HG03354 (cell line): ENCODE measurements around the gene ATF7IP2.
"Not testable (repeated sequence)": the region's sequence is repeated elsewhere in the genome, so short reads cannot be mapped to it uniquely, and the experiment has no call there.

Experiments
- ATAC-seq: cut with Tn5 transposase; IDR thresholded peaks from one replicate; pipeline ENCODE4 v1.9.1; 2021; ENCODE audit warnings: mild to moderate bottlenecking; ENCODE audit not compliant: unreplicated experiment, poor library complexity, severe bottlenecking

ATF7IP2 gene

DNA sequence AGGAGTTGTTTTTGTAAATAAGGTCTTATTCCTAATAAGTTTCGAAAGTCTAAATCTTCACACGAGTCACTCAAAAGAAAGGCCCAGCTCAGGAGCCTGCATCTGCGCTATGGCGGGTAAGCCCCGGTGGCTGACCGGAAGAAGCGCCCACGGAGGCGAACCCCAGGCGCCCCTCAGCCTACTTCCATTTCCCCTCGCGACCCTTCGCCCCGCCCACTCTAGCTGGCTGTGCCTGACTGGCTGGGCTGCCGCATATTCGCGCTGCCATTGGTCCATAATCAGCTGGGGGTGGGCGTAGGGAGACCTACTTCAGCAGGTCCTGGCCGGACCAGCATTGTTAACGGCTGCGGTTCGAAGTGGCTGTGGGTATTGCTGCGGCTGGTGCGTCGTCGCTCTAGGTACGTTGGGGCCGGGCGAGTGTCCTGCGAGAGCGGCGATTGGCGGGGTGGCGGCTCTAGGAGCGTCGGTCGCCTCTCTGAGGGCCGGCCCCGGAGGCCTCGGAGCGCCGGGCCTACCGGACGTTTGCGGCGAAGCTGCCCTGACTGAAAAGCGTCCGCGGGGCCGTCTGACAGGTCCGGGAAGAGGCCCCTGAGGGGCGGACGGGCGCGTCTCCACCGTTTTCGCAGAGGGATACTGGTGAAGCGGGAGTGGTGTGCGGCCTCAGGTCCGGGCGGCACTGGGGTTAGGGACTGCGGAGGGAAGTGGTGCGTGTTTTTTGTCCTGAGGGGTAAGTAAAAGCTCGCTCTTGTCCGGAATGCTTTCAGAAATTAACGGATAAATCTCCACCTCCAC is at the start of gene ATF7IP2:
ATF7IP2 (plus strand) TSS at position 337 of the 792 bp plus-strand sequence. CDS start 44,560 bp downstream, outside the sequence.
- peak; percentile 96 for ATAC-seq

GRCh38 chr16:10338426-10338825 is 47.4 kb upstream of the ATF7IP2 start:
- no peak for ATAC-seq

DNA sequence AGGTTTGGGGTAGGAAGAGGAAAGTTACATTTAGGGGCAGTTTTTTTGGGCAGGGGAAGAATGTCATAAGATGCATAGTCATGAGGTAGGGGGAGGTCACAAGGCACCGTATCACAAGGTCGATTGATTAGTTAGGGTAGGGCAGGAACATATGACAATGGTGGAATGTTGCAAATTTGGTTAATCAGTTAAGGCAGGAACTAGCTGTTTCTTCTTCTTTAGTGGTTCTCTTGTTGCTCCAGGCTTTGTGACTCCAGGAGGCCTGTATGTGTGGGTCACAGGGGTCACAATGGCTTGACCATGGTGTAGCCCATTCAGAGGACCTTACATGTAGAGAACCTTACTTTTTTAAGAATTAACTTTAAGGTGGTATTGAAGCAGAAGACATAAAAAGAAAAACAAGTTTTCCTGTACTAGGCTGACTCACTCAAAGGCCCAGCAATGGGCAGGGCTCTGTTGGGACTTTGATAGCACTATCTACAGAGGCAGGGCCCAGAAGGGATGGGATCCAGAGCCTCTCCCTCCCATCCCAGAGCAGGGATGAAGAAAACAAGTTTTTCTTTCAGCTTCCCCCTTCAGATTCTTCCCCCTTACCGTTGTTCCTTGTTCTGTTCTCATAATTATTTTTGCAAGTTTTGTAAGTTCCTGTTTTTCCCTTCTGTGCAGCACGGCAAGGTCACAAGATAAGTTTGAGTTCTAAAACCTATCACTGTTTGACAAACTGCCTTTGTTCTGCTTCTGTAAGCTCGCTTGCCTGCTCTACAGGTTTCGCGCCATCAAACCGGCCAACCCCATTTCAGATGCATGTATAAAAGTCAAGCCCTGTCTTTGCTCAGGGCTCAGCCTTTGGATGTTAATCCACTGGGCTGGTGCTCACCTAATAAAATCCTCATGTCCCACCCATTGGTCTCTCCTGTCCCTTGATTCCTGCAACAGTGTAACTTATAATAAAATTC is 45.8 kb upstream of the ATF7IP2 start:
- ATAC-seq, result no peak

DNA sequence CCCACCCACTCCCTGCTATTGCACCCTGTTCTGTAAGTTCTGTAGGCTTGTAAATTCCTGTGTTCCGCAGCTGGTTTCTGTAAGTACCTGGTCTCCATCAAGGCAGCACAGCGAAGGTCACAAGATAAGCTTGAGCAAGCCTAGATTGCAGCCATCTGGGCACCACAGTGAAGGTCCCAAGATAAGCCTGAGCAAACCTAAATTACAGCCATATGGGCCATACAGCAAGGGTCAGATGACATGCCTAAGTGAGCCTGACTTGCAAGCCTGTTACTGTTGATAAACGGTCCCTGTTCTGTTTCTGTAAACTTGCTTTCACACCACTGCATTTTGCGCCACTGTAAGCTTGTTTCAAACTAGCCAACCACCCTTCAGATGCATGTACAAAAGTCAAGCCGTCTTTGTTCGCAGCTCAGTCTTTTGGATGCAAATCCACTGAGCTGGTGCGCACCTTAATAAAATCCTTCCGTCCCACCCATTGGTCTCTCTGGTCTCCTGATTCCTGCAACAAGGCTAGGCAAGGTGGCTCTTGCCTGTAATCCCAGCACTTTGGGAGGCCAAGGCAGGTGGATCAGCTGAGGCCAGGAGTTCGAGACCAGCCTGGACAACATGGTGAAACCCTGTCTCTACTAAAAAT is 42.6 kb upstream of the ATF7IP2 start:
- no peak for ATAC-seq

DNA sequence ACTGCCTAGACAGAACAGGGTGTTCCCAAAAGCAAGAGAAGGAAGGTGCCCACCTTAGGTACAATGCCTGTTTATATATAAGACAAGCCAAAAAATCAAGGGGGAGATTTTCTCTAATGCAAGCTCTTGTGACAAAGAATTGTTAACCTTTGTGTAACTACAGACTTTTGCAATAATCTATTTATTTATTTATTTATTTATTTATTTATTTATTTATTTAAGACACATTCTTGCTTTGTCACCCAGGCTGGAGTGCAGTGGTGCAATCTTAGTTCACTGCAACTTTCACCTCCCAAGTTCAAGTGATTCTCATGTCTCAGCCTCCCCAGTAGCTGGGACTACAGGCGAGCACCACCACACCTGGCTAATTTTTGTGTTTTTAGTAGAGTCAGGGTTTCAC is 41.2 kb upstream of the ATF7IP2 start:
- ATAC-seq, result not testable (repeated sequence)

GRCh38 chr16:10345629-10346028 is 40.2 kb upstream of the ATF7IP2 start:
- ATAC-seq, result no peak

GRCh38 chr16:10349851-10350250 is 36.0 kb upstream of the ATF7IP2 start:
- no peak for ATAC-seq

DNA sequence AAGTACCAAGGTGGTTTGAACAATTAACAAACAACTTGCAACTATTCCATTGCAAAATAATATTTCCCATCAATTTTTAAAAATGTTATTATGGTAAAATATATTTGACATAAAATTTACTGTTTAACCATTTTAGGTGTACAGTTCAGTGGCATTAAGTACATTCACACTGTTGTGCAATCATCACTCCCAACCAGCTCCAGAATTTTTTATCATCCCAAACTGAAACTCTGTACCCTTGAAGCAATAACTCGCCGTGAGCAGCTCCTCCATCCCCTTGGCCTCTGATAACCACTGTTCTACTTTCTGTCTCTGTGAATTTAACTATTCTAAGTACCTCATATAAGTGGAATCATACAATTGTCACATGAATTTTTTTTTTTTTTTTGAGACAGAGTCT is 33.6 kb upstream of the ATF7IP2 start:
- no peak for ATAC-seq

DNA sequence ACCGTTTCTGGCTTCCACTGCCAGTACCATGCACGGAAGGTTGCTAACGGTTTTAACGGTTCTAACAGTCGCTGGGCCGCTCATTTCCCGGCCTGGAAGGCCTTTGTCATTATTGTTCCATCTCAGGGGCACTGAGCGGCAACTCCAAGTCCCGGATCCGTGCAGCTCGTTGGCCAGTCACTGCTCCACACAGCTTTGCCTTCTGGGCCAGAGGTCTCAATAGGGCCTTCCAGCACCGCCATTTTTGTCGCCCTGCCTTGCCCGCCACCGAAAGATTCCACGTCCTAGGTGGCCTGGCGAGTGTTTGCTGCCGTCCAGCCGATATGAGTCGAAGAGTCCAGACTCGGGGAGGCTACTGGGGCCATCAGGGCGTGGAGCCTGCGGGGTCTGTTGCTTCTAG is 30.3 kb upstream of the ATF7IP2 start:
- ATAC-seq, result no peak

- no peak for ATAC-seq
Measured at GRCh38 chr16:10356870-10357842, 28.7 kb upstream of the ATF7IP2 start.

- not testable (repeated sequence) for ATAC-seq
Measured at GRCh38 chr16:10361747-10362076, 24.1 kb upstream of the ATF7IP2 start.

GRCh38 chr16:10362077-10362863 is 23.6 kb upstream of the ATF7IP2 start:
- no peak for ATAC-seq

- not testable (repeated sequence) for ATAC-seq
Measured at GRCh38 chr16:10362864-10363197, 23.0 kb upstream of the ATF7IP2 start.

- not testable (repeated sequence) for ATAC-seq
Measured at GRCh38 chr16:10366619-10367018, 19.2 kb upstream of the ATF7IP2 start.

DNA sequence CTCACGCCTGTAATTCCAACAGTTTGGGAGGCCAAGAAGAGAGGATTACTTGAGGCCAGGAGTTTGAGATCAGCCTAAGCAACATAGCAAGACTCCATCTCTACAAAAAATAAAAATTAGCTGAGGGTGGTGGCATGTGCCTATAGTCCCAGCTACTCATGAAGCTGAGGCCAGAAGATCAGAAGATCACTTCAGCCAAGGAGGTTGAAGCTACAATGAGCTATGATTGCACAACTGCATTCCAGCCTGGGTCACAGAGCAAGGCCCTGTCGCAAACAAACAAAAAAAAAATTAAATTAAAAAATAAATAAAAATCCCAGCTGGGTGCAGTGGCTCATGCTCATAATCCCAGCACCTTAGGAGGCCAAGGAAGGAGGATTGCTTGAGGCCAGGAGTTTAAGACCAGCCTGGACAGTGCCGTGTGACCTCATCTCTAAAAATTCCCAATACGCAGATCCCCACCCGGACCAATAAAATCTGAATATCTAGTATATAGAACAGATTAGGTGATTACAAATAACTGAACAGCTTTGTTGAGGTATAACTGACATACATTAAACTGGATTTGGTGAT is 18.2 kb upstream of the ATF7IP2 start:
- no peak for ATAC-seq

DNA sequence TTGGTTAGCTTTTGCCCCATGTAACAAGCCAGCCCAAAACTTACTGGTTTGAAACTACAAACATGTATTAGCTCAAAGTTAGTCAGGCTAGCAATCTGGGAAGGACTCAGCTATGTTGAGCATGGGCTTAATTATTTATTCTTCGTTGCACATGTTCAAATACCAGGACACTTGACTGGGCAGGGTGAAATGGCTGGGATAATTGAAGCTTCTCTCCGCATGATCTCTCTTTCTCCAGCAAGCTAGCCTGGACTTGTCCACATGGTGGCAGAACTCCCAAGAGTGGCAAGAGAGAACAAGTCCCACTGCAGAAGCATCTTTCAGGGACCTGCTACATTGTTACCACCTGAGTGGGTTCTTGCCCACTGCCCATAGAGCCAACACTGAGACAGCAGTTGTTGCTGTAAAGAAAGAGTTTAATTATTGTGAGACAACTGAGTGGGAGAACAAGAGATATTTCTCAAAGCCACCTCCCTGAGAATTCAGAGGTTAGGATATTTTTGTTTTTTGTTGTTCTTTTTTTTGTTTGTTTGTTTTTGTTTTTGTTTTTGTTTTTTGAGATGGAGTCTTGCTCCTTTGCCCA is 16.8 kb upstream of the ATF7IP2 start:
- no peak for ATAC-seq

DNA sequence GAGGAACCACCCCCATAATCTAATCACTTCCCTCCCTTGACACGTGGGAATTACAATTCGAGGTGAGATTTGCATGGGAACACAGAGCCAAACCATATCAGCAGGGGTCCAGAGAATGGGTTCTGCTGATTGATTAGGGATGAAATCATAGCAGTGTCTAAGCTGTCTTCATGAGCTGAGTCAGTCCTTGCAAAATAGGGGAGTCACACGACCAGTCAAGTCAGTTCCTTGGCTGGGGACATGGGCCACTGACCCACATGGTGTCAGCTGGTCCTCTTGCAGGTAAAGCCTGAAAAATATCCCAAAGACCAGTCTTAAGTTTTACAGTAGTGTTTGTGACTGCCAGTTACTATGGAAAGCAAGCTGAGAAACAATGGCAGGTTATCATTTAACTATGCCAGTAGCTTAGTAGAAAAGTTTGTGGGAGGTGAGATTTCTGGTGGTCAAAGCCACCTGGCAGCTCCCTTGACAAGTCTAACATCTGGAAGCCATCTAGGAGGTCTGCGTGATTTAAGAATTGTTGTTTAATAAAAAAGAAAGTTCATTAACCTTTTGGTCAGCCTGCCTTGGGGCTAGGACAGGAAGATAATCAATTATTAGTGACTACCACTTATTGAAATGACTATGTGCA is 15.7 kb upstream of the ATF7IP2 start:
- peak; percentile 84 for ATAC-seq
